A549 treated with AZD2906 at 1 μM for 4 hours (cell line): ENCODE measurements around the gene SPP2. TPM values are rescaled to one million over a fixed set of nuclear protein-coding genes. Genes with fewer than 3 reads are reported as not detected.

ENCODE experiments used
- total RNA-seq: library from RNA; stranded (reverse); fragments of 200-300 nt; extraction: Qiagen RNA extraction; gene quantifications from 5 replicates; pipeline ENCODE4 v1.2.3, GENCODE V29; 2022

The SPP2 gene, protein sequence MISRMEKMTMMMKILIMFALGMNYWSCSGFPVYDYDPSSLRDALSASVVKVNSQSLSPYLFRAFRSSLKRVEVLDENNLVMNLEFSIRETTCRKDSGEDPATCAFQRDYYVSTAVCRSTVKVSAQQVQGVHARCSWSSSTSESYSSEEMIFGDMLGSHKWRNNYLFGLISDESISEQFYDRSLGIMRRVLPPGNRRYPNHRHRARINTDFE
- not detected in 5 replicates for total RNA-seq

GRCh38 chr2:234050455-234051135 lies at the start of gene SPP2:
Gene SPP2 (plus strand): TSS chr2:234050702. CDS start chr2:234050787, 85 bp downstream.

Other genes starting within 250 kb of the SPP2 start
- 48.3 to 54.8 TPM (median 50.4 TPM) in 5 replicates for gene HJURP, start 196.2 kb upstream of the SPP2 start, total RNA-seq
- gene TRPM8, start 133.3 kb upstream of the SPP2 start, total RNA-seq, result 0.20 to 0.47 TPM (median 0.30 TPM) in 4 of 5 replicates, not detected in the other